22Rv1 (cell line): ENCODE results near the gene CA5B.
A peak's percentile ranks its signal among the peaks of the same experiment; 100 is the strongest.
"Not testable (repeated sequence)": the region's sequence is repeated elsewhere in the genome, so short reads cannot be mapped to it uniquely, and the experiment has no call there.

Experiments used
- H3K27ac ChIP-seq: fragments of 450-650 bp; 2 replicates; pipeline ENCODE4 v1.5.1; 2017
- CTCF ChIP-seq: fragments of 450-650 bp; IDR thresholded peaks from 2 replicates; pipeline ENCODE4 v1.5.1; 2017; ENCODE audit warnings: mild to moderate bottlenecking
- ZFX ChIP-seq: fragments of 450-650 bp; IDR thresholded peaks from 2 replicates; pipeline ENCODE4 v1.6.1; 2017; ENCODE audit warnings: antibody characterized with exemption, borderline replicate concordance

The CA5B gene

GRCh38 chrX:15739886-15740285, 1.8 kb downstream of the CA5B start:
- TF ChIP-seq ZFX (no peak), CTCF (no peak)
- H3K27ac ChIP-seq, result no peak overlapping the region

- no peak overlapping the region for H3K27ac ChIP-seq
- no peak for TF ChIP-seq ZFX
- TF ChIP-seq CTCF, result no peak
Measured at GRCh38 chrX:15744181-15744867, 6.3 kb downstream of the CA5B start.

GRCh38 chrX:15745179-15745578, 7.1 kb downstream of the CA5B start:
- TF ChIP-seq CTCF (no peak), ZFX (no peak)
- H3K27ac ChIP-seq, result no peak overlapping the region

- H3K27ac ChIP-seq, result not testable (repeated sequence)
Measured at GRCh38 chrX:15746651-15747050, 8.6 kb downstream of the CA5B start.

- no peak for TF ChIP-seq CTCF
- no peak for TF ChIP-seq ZFX
- H3K27ac ChIP-seq, result peak overlapping the region; percentile 48
Measured at GRCh38 chrX:15747626-15748173, 9.6 kb downstream of the CA5B start.

GRCh38 chrX:15748841-15749240, 10.8 kb downstream of the CA5B start:
- no peak for TF ChIP-seq ZFX
- TF ChIP-seq CTCF, result no peak
- no peak overlapping the region for H3K27ac ChIP-seq

GRCh38 chrX:15749642-15750610, 11.9 kb downstream of the CA5B start:
- no peak for TF ChIP-seq ZFX
- no peak for TF ChIP-seq CTCF

More at GRCh38 chrX:15749642-15750610, 11.9 kb downstream of the CA5B start:
- 0 out of 2 replicates have a peak overlapping the region, but pooled peaks have one; percentile 54 for H3K27ac ChIP-seq
